NCI-H1436 treated with DMSO at 0.1 percent for 48 hours (cell line): ENCODE measurements around the gene NME3.

Experiments
- DNase-seq: peaks from one replicate; lab custom pipeline; 2025; lab: John Stamatoyannopoulos, UW

NME3 gene

GRCh38 chr16:1780677-1781072 lies 9.3 kb upstream of the NME3 start:
- DNase-seq = no peak

- no peak for DNase-seq
Observed at GRCh38 chr16:1779741-1780676, 8.7 kb upstream of the NME3 start.

DNA sequence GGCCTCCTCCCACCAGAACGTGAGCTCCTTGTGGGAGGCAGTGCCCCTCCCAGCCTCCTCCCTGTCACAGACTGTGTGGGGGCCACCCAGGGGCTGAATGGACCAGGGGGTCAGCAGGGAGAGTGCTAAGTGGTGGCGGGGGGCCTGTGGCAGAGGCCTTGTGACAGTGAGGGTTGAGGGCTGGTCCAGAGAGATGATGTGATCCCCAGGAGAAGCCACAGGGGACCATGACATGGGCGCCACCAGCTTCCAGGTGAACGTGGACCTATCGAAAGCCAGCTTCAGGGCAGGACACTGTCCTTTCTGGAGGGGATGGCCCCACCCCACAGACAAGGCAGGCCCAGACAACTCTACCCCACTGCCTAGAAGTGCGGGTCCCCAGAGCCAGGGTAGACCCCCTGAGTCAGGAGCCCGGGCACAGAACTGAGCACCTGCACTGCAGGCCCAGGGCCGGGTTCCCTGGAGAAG lies 7.9 kb upstream of the NME3 start:
- no peak for DNase-seq

DNA sequence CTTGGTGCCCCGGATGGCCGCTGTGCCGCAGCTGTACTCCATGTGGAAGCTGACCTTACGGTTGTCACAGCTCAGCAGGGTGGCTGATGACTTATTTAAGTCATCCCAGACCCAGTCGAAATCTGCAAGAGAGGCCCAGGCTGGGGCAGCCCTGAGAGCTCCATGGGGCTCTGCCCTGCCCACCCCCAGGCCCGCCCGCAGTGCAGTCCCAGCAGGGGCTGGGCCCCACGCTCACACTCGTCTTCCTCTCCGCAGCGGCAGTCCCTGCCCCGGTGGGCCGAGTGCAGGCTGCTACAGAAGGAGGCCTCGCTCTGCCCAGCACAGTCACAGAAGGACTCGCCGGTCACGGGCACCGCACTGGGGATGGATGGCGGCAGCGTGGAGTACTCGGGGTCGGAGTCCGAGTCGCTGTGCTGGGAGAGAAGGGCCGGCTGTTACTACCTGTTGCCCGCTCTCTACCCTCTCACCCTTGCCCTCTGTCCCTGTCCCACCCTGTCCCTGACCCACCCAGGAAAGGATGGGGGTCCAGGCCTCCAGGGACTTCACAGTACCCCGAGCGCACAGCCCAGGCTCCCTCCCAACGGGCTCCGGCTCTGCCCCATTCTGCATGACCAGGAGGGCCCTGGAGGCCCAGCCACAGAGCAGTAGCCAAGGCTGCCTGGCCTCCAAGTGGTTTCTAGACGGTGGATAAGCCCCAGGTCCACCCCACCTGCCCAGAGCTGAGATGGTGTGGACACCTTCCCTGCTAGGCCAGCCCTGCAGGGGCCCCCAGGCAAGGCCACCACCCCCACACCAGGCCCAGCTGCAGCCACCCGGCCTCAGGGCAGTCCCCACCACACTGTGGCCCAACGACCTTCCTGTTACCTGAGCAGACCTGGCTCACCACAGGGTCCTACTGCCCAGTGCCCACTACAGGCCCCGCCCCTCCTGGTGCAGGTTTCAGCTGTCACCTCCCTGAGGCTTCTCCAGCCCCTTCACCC lies 7.1 kb upstream of the NME3 start:
- no peak for DNase-seq

DNA sequence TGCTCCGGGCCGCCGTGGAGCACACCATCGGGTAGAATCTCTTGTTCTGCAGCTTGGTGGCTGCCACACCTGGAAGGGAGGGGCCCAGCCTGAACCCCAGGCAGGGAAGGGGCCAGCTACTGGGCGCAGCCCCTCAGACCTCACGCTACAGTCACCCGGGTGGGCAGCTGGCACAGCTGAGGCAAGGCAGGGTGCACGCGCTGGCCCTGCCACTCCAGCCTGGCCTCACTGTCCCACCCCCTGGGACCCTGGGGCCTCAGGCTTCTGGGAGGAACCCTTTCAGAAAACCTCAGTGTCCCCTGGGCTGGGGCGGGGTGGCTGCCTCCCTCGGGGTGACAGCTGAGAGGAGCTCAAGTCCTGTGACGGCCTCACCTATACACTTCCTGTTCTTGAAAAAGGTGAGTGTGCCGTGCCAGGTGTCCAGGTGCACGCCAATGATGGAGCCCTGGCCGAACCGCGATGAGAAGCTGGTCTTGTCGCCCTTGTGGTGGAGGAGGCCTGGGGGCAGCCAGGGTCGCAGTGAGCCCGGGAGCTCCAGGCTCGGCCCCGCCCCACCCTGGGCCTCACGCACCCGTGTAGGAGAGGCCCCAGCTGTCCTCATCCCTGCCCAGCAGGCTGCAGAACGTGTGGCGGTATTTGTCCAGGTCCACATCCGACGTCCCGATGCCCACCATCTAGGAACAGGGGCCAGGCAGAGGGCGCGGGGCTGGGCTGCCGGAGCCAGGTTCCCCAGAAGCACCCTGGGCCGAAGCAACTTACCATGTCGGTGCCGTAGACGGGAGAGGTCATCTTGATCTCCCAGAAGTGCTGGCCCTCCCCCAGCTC lies 6.2 kb upstream of the NME3 start:
- no peak for DNase-seq

- DNase-seq = no peak
Observed at GRCh38 chr16:1776991-1777374, 5.6 kb upstream of the NME3 start.

- no peak for DNase-seq
Observed at GRCh38 chr16:1776672-1776955, 5.3 kb upstream of the NME3 start.

- no peak for DNase-seq
Observed at GRCh38 chr16:1775846-1776671, 4.7 kb upstream of the NME3 start.

DNA sequence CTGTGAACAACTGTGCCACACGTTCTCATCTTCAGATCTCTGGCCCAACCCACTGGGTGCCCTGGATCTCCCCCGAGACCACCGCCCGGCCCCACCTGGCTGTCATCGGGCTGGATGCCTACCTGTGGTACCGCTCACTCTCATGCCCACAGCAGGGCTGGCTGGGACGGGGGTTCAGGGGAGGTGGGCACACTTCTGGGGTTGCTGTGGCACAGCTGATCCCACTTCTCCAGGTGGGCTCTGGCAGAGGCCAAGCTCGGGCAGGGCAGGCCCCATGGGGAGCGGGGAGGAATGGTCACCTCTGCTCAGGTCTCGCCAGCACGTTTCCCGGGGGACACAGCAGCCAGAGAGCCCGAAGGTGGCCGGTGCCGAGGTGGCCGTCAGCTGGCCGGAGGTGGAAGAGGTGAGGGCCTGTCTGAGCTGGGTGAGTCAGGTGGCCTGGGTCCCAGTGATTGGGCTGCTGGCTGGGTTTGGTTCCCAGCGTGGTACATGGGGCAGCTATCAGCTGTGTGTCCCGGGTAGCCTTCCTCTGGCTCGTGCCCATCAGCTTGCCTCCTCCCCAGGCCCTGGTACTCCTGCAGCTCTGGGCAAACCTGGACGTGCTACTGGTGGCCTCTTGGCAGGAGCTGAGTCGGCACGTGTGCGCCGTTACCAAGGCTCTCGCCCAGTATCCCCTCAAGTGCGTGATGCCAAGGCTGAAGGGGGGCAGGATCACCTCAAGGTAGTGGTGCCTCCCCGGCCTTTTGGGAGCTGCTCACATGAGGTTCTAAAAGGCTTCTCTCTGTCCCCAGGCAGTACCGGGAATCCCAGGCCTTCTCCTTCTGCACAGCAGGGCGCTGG lies 3.9 kb upstream of the NME3 start:
- DNase-seq = no peak

DNA sequence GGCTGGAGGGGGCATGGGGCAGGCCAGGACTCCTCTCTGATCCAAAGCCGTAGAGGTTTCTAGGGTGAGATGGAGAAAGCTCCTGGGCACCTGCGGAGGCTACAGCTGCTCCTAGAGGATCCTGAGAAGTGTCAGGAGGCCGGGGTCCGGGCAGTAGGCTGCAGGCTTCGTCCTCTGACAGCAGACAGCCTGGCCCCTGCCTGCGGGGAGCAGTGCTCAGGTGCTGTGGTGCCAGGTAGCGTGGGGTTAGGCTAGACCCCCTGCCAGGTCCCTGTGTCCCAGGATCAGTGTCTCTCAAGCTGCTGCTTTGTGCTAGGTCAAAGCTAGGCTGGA lies 3.1 kb upstream of the NME3 start:
- DNase-seq = no peak

GRCh38 chr16:1773703-1774447 lies 2.5 kb upstream of the NME3 start:
- DNase-seq = no peak

DNA sequence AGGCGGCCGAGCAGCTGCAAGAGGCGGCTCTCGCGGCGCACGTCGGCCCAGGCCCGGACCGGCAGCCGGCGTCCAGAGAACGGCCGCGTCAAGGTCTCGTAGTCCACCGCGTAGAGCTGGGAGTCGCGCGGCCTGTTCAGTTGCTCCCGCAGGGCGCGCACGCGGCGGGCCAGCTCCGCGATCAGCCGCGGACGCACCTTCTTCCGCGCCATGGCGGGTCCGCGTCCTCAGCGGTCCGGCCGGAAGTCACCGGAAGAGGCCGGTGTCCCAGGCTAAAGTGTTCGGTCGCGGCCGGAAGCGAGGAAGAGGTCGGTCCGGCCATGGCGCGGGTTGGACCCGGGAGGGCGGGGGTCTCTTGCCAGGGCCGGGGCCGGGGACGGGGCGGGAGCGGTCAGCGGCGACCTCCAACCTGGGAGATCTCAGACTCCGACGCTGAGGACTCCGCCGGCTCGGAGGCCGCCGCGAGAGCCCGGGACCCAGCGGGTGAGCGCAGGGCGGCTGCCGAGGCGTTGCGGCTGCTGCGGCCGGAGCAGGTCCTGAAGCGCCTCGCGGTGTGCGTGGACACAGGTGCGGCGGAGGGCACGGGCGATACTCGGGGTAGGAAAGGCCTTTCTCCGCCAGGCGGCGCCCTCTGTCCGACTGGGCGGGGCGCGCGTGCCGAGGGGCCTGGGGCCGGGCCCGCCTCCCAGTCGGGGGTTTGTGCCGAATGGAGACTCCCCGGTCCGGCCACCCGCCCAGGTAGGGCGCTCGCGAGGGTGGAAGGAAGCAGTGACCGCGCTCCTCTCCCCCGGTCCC lies 1.8 kb upstream of the NME3 start, which contains the start of gene MRPS34:
MRPS34 (minus strand) TSS at position 227 of the 795 bp plus-strand sequence; CDS start at position 212, 15 bp downstream.
- DNase-seq = no peak

GRCh38 chr16:1772362-1772907 lies 1.1 kb upstream of the NME3 start, which contains the start of gene EME2:
EME2 (plus strand) TSS chr16:1772810; CDS start chr16:1773228, 418 bp downstream.
- no peak for DNase-seq

DNA sequence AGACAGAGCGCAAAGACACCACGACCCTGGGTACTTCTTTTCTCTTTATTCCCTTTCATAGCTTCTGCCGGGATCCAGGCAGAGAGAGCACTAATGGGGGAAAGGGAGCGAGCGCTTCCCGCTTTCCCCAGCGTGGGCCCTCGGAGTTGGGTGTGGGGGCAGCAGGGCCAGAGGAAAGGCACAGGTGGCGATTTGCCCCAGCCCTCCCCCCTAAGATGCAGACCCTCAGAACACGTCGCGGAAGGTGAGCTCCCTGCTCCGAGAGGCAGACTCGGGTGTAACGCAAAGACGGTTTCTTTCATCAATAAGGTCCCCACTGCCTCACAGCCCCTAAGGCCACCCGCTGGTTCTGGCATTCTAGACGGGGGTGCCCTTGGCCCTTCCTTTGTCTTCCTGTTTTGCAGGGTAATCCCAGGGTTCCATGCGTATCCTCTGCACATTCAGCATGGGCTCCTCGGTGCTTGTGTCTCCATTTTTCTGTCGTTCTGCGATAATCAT lies 570 bp upstream of the NME3 start:
- DNase-seq = no peak

GRCh38 chr16:1770328-1771187 lies 785 bp downstream of the NME3 start:
- DNase-seq = no peak

GRCh38 chr16:1769402-1770300 lies 1.7 kb downstream of the NME3 start:
- no peak for DNase-seq
